Adrenal gland (tissue), 12 donors: ENCODE data around the gene E2F6. TPM values are rescaled to one million over a fixed set of nuclear protein-coding genes. Genes with fewer than 3 reads are reported as not detected.

Experiments used
- DNase-seq, 7 donors: peaks; one replicate each; pipeline ENCODE4 v3.0.0-alpha.2; 2019 to 2020
- H3K27ac ChIP-seq, 5 donors: fragments of 200-600 bp; sonication (generic) in 4 of 5; 1 replicate in 3 of 5; 2 replicates in 2 of 5; pipeline versions ENCODE4 v1.5.1 to v1.8.0; 2016 to 2020; ENCODE audit warnings: mild to moderate bottlenecking in 1 of 5
- H3K27me3 ChIP-seq: fragments of 200-600 bp; 2 replicates; pipeline ENCODE4 v1.8.0; 2021
- H3K36me3 ChIP-seq, 2 donors: fragments of 200-600 bp; replicated peaks in 1 of 2; 1 replicate in 1 of 2; 2 replicates in 1 of 2; pipeline versions ENCODE4 v1.5.1 to v1.8.0; 2018 to 2022
- H3K4me1 ChIP-seq, 2 donors: fragments of 200-600 bp; replicated peaks in 1 of 2; 1 replicate in 1 of 2; 2 replicates in 1 of 2; pipeline versions ENCODE4 v1.5.1 to v1.8.0; 2018 to 2021
- H3K4me3 ChIP-seq, 4 donors: fragments of 200-600 bp; sonication (generic) in 3 of 4; one replicate each; pipeline ENCODE4 v1.5.1; 2016 to 2018
- H3K9me3 ChIP-seq, 3 donors: fragments of 200-600 bp; sonication (generic) in 1 of 3; replicated peaks in 1 of 3; 1 replicate in 2 of 3; 2 replicates in 1 of 3; pipeline versions ENCODE4 v1.5.1 to v1.8.0; 2016 to 2021
- CTCF ChIP-seq, 6 experiments: fragments of 450-650 bp in 4 of 6; fragments of 200-600 bp in 2 of 6; sonication (generic) in 1 of 6; IDR thresholded peaks; 1 replicate in 5 of 6; 2 replicates in 1 of 6; pipeline versions ENCODE4 v1.5.1 to v1.8.0; 2016 to 2021; ENCODE audit warnings: antibody characterized with exemption in 6 of 6, mild to moderate bottlenecking in 2 of 6, moderate library complexity in 1 of 6
- POLR2A ChIP-seq, 2 donors: fragments of 450-650 bp; IDR thresholded peaks; one replicate each; pipeline ENCODE4 v1.6.1; 2017; ENCODE audit warnings: antibody characterized with exemption in 2 of 2, mild to moderate bottlenecking in 2 of 2, moderate library complexity in 1 of 2
- WGBS, 4 donors: extraction: QIAGEN DNeasy Blood & Tissue Kit in 2 of 4; methylation state at CpG; one replicate each; pipeline versions ENCODE4 v1.1.5 to v1.1.7; 2013 to 2017; 5-methylcytosine and 5-hydroxymethylcytosine counted together
- intact Hi-C, 2 donors: fragments of 100-400 bp; cut with DNase I; formaldehyde crosslinking; loops; one replicate each; pipeline versions ENCODE4 v1.14.1 to v1.15.0; 2022 to 2023
- polyA plus RNA-seq, 3 donors: library from polyadenylated mRNA; stranded (reverse); fragments of 200-250 nt in 2 of 3; fragments of 350-450 nt in 1 of 3; fragmentation: Illumina TruSeq in 1 of 3; extraction: RNeasy Lipid Tissue Mini Kit (QIAGEN cat#74804) in 1 of 3; gene quantifications; one replicate each; pipeline ENCODE4 v1.2.3, GENCODE V29; 2013 to 2014
- total RNA-seq, 9 donors: library from RNA; depleted of rRNA in 4 of 9; stranded (reverse); fragments of >200 nt in 4 of 9; fragments of 120-200 nt in 1 of 9; fragmentation: NEBNext Ultra II Directional in 1 of 9; extraction: Animal tissue kit (Norgen Biotek cat#: 25700) in 1 of 9; gene quantifications; one replicate each; pipeline versions ENCODE4 v1.1.0 to v1.2.4, GENCODE V29; 2013 to 2023
- donor health status: healthy with polysubstance abuse.
- donor health status: Bipolar disorder and iron deficiency.
- donor health status: DM: yes; HTN: yes; CAD: no.
- donor health status: DM: no; HTN: no; CAD: no.
- donor health status: DM: no; HTN: no; CAD: no.
- donor health status: DM: yes; HTN: yes; CAD: no.

The E2F6 gene
- total and polyA plus RNA-seq, 12 donors = 8.0 to 38.8 (median 12.5) TPM

- no peak for DNase-seq
- Histone ChIP-seq H3K9me3 (no peaks in the 10 kb centered on the region), H3K4me1 (peaks cover 0 to 5% of the 10 kb centered on the region in 2 donors), H3K27ac (no peak overlapping the region), H3K4me3 (no peak overlapping the region), H3K36me3 (no peaks in the 10 kb centered on the region), H3K27me3 (peaks cover 27% of the 10 kb centered on the region)
- 79 to 90% (median 82%) methylated on average over 6 of the region's 6 CpGs for WGBS, 4 donors
- intact Hi-C loops = loop anchor here in 1 of 2 donors (5.0 kb wide), 1 partner anchor 101 kb away; no protein-coding TSS in a partner anchor
- TF ChIP-seq CTCF (IDR thresholded peaks at IDR 0.05) (no peak), POLR2A (IDR thresholded peaks at IDR 0.05) (no peak)
These were observed 15.4 kb upstream of the E2F6 start for GRCh38 chr2:11481426-11481788.

- H3K36me3 ChIP-seq = no peaks in the 10 kb centered on the region
- intact Hi-C loops = loop anchor here in 1 of 2 donors (5.0 kb wide), 1 partner anchor 101 kb away; no protein-coding TSS in a partner anchor
- 82 to 91% (median 84%) methylated on average over 7 of the region's 7 CpGs for WGBS, 4 donors
- no peaks in the 10 kb centered on the region for H3K9me3 ChIP-seq
- peaks cover 0 to 5% of the 10 kb centered on the region in 2 donors for H3K4me1 ChIP-seq
- H3K27me3 ChIP-seq = peaks cover 22% of the 10 kb centered on the region
- no peak overlapping the region for H3K4me3 ChIP-seq
- DNase-seq = no peak
- TF ChIP-seq POLR2A (IDR thresholded peaks at IDR 0.05) (no peak), CTCF (IDR thresholded peaks at IDR 0.05) (no peak)
- no peak overlapping the region for H3K27ac ChIP-seq
These were observed 14.9 kb upstream of the E2F6 start for GRCh38 chr2:11480859-11481258.

GRCh38 chr2:11480406-11480805 lies 14.4 kb upstream of the E2F6 start:
- WGBS, 4 donors = 45 to 69% (median 57%) methylated on average over 4 of the region's 4 CpGs
- Histone ChIP-seq H3K9me3 (no peaks in the 10 kb centered on the region), H3K36me3 (no peaks in the 10 kb centered on the region), H3K4me1 (peaks cover 0 to 5% of the 10 kb centered on the region in 2 donors), H3K27me3 (peaks cover 17% of the 10 kb centered on the region), H3K4me3 (no peak overlapping the region), H3K27ac (no peak overlapping the region)
- intact Hi-C loops = loop anchor here in 1 of 2 donors (5.0 kb wide), 1 partner anchor 102 kb away; no protein-coding TSS in a partner anchor
- DNase-seq = no peak
- no peak for TF ChIP-seq POLR2A (IDR thresholded peaks at IDR 0.05)
- no peak for TF ChIP-seq CTCF (IDR thresholded peaks at IDR 0.05)

GRCh38 chr2:11478899-11479605 lies 13.1 kb upstream of the E2F6 start:
- WGBS, 4 donors = 74 to 81% (median 76%) methylated on average over 12 of the region's 12 CpGs
- Histone ChIP-seq H3K4me3 (no peak overlapping the region), H3K27ac (no peak overlapping the region), H3K9me3 (no peaks in the 10 kb centered on the region), H3K27me3 (peaks cover 7% of the 10 kb centered on the region), H3K4me1 (peaks cover 0 to 5% of the 10 kb centered on the region in 2 donors), H3K36me3 (no peaks in the 10 kb centered on the region)
- DNase-seq = no peak
- intact Hi-C loops = loop anchor here (2.0 to 10.0 kb wide), 2 partner anchors 104 to 206 kb away; no protein-coding TSS in a partner anchor
- TF ChIP-seq POLR2A (IDR thresholded peaks at IDR 0.05) (no peak), CTCF (IDR thresholded peaks at IDR 0.05) (no peak)
